NCI-H774 (cell line): ENCODE results near the gene ENDOV.

Experiments used
- DNase-seq: peaks from one replicate; lab custom pipeline; 2025; lab: John Stamatoyannopoulos, UW

The ENDOV gene

GRCh38 chr17:80485846-80486245 lies 70.9 kb downstream of the ENDOV start:
- no peak for DNase-seq

DNA sequence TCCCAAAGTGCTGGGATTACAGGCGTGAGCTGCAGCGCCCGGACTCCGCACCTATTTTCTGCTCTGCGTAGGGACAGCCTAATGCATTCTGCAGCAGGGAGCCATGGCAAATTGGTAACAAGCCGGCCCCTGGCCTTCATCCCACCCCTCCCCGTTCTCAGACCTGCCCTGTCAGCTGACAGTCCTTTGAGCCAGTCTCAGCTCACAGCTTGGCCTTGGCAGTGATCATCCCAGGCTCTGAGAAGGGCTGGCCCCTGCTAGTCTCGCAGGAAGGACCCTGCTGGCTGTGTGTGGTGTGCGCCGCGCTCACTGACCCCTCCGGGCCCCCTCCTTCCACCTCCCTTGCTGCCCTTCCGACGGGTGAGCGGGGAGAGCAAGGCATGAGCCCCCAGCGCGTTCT lies 71.7 kb downstream of the ENDOV start:
- no peak for DNase-seq

GRCh38 chr17:80487511-80487910 lies 72.5 kb downstream of the ENDOV start:
- no peak for DNase-seq
